Cardiac ventricle fibroblast (primary cell): ENCODE results near the gene CLEC20A. TPM values are rescaled to one million over a fixed set of nuclear protein-coding genes. Genes with fewer than 3 reads are reported as not detected.

Experiments used
- total RNA-seq: library from RNA; depleted of rRNA; stranded (reverse); fragments of >200 nt; gene quantifications from 2 replicates; pipeline ENCODE4 v1.2.3, GENCODE V29; 2015

Gene CLEC20A
- not detected in 2 replicates for total RNA-seq

GRCh38 chr1:178496410-178497135, at the start of gene CLEC20A:
CLEC20A (minus strand) TSS chr1:178496964; CDS start chr1:178496939, 25 bp downstream.

DNA sequence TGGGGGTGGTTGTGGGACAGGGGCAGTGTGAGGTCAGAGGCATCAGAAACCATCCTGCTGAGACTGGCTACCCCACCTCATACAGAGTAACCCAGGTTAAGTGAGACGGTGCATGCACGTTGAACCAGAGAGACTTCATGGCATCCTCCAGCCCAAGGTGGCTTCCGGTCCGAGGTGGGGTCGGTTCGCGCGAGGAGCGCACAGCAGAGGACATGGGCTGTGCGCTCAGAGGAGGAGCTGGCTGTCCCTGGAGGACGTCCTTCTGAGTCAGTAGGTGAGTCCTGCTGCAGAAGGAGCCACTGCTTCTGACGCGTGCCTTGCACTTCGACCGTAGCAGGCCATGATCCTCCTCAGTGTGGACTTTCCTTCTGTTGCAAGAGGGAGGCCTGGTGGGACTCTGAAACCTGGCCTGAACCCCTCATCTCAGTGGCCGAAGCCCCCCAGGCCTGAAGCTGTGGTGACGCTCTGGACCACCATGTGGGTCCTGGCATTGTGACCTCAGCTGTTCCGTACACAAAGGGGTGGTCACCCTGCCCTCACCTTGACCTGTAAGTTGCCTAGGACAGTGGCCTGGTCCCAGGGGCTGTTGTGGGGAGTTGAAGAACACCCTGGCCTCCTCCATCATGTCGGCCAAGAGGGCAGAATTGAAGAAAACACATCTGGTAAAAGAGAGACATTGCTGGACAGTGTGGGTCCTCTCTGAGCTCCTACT, 16.0 kb upstream of the CLEC20A start, which contains the start of gene TEX35:
TSS of gene TEX35 (plus strand) at position 544 of the 712 bp plus-strand sequence. CDS start at position 624, 80 bp downstream.

Other genes with a start within 250 kb of the CLEC20A start
- 0.15 TPM in 1 of 2 replicates, not detected in the other for gene TEX35, start 16.1 kb upstream of the CLEC20A start, total RNA-seq
- gene RALGPS2, start 228.3 kb upstream of the CLEC20A start, total RNA-seq = 6.4 and 14.2 TPM in 2 replicates